ENCODE data around the gene OGDH. TPM values are rescaled to one million over a fixed set of nuclear protein-coding genes. Genes with fewer than 3 reads are reported as not detected.

Gene OGDH
- total RNA-seq, 6 experiments from 2014 or later: 77.8 to 88.2 (median 80.2) TPM

GRCh38 chr7:44740055-44740454 is 133.6 kb downstream of the OGDH start:
- Mint-ChIP-seq H3K4me1 (ENCODE audit: low read depth) (peaks cover 13% of the 10 kb centered on the region), H3K4me3 (no peak overlapping the region), H3K9me3 (no peaks in the 10 kb centered on the region), H3K27me3 (ENCODE audit: insufficient read depth) (peaks cover 2% of the 10 kb centered on the region), H3K36me3 (ENCODE audit: low read depth) (no peaks in the 10 kb centered on the region), H3K27ac (no peak overlapping the region)
- no peak for TF ChIP-seq CTCF (IDR thresholded peaks at IDR 0.05)
- no peak for DNase-seq

GRCh38 chr7:44743750-44744149 is 137.3 kb downstream of the OGDH start:
- Mint-ChIP-seq H3K27ac (no peak overlapping the region), H3K4me1 (ENCODE audit: low read depth) (peaks cover 19% of the 10 kb centered on the region), H3K9me3 (no peaks in the 10 kb centered on the region), H3K4me3 (no peak overlapping the region), H3K36me3 (ENCODE audit: low read depth) (no peaks in the 10 kb centered on the region), H3K27me3 (ENCODE audit: insufficient read depth) (peaks cover 2% of the 10 kb centered on the region)
- DNase-seq: no peak
- TF ChIP-seq CTCF (IDR thresholded peaks at IDR 0.05): no peak

- TF ChIP-seq CTCF (IDR thresholded peaks at IDR 0.05): no peak
- H3K36me3 Mint-ChIP-seq (ENCODE audit: low read depth): peaks cover 7% of the 10 kb centered on the region
- H3K9me3 Mint-ChIP-seq: no peaks in the 10 kb centered on the region
- H3K27me3 Mint-ChIP-seq (ENCODE audit: insufficient read depth): no peaks in the 10 kb centered on the region
- peak; percentile 81 for DNase-seq
- H3K27ac Mint-ChIP-seq: peak within 1 kb of the TSS; percentile 84
- peaks cover 39% of the 10 kb centered on the region for H3K4me1 Mint-ChIP-seq (ENCODE audit: low read depth)
- H3K4me3 Mint-ChIP-seq: peak within 1 kb of the TSS; percentile 89
These were observed 141.9 kb downstream of the OGDH start, which contains the start of gene ZMIZ2 for GRCh38 chr7:44748045-44748947. TSS of gene ZMIZ2 (plus strand) at chr7:44748847. CDS start at chr7:44756250, 7,403 bp downstream.

GRCh38 chr7:44748948-44749731 is 142.7 kb downstream of the OGDH start:
- Mint-ChIP-seq H3K27ac (peak overlapping the region; percentile 63), H3K4me1 (ENCODE audit: low read depth) (peaks cover 35% of the 10 kb centered on the region), H3K4me3 (peak overlapping the region; percentile 89), H3K36me3 (ENCODE audit: low read depth) (peaks cover 7% of the 10 kb centered on the region), H3K9me3 (no peaks in the 10 kb centered on the region), H3K27me3 (ENCODE audit: insufficient read depth) (no peaks in the 10 kb centered on the region)
- TF ChIP-seq CTCF (IDR thresholded peaks at IDR 0.05): no peak
- no peak for DNase-seq

- TF ChIP-seq CTCF (IDR thresholded peaks at IDR 0.05): no peak
- no peaks in the 10 kb centered on the region for H3K27me3 Mint-ChIP-seq (ENCODE audit: insufficient read depth)
- H3K4me3 Mint-ChIP-seq: peak overlapping the region; percentile 89
- peaks cover 7% of the 10 kb centered on the region for H3K36me3 Mint-ChIP-seq (ENCODE audit: low read depth)
- H3K27ac Mint-ChIP-seq: no peak overlapping the region
- DNase-seq: no peak
- peaks cover 35% of the 10 kb centered on the region for H3K4me1 Mint-ChIP-seq (ENCODE audit: low read depth)
- H3K9me3 Mint-ChIP-seq: no peaks in the 10 kb centered on the region
These were observed 143.6 kb downstream of the OGDH start for GRCh38 chr7:44749992-44750391.
